B cell (primary cell): Measurements from ENCODE around the gene LRRIQ3.

Source experiments
- EZH2 ChIP-seq: IDR thresholded peaks from 2 replicates; pipeline ENCODE4 v1.6.1; 2012; ENCODE audit warnings: borderline replicate concordance, low read depth, mild to moderate bottlenecking, moderate library complexity, low read length; ENCODE audit not compliant: insufficient read depth, poor library complexity, severe bottlenecking
- TF ChIP-seq, protein P1 (sequence below): fragments of 200-600 bp; IDR thresholded peaks from one replicate; pipeline ENCODE4 v1.8.0; 2022; ENCODE audit warnings: antibody characterized with exemption, mild to moderate bottlenecking

DNA sequence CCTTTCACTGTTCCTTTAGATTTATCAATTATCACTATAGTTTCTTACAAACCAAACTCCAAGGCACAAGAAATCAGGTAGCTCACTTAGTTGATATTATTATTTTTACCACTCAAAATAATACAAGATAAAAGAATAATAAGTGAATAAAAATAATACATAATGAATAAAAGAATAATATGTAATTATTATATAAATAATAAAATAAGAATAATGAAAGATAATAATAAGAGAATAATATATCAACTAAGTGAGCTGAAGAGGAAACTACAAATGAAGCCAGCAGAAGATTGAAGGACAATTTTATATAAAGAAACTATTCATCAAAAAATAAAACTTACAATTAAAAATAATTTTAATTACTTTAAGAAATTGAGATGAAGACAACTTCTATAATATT, 90.6 kb downstream of the LRRIQ3 start:
- TF ChIP-seq, protein P1, sequence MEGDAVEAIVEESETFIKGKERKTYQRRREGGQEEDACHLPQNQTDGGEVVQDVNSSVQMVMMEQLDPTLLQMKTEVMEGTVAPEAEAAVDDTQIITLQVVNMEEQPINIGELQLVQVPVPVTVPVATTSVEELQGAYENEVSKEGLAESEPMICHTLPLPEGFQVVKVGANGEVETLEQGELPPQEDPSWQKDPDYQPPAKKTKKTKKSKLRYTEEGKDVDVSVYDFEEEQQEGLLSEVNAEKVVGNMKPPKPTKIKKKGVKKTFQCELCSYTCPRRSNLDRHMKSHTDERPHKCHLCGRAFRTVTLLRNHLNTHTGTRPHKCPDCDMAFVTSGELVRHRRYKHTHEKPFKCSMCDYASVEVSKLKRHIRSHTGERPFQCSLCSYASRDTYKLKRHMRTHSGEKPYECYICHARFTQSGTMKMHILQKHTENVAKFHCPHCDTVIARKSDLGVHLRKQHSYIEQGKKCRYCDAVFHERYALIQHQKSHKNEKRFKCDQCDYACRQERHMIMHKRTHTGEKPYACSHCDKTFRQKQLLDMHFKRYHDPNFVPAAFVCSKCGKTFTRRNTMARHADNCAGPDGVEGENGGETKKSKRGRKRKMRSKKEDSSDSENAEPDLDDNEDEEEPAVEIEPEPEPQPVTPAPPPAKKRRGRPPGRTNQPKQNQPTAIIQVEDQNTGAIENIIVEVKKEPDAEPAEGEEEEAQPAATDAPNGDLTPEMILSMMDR: no peak
- no peak for TF ChIP-seq EZH2
